Suprapubic skin (tissue), 4 donors: ENCODE data around the gene CEP112.

Experiments used
- CTCF ChIP-seq, 2 donors: fragments of 200-600 bp in 1 of 2; fragments of 450-650 bp in 1 of 2; sonication (generic) in 1 of 2; IDR thresholded peaks; one replicate each; pipeline ENCODE4 v1.5.1; 2016 to 2019; ENCODE audit warnings: antibody characterized with exemption in 2 of 2, mild to moderate bottlenecking in 1 of 2, moderate library complexity in 1 of 2
- EP300 ChIP-seq: sonication (generic); formaldehyde crosslinking; IDR thresholded peaks from one replicate; pipeline ENCODE4 v1.6.1; 2017; ENCODE audit warnings: antibody characterized with exemption
- POLR2A ChIP-seq, 2 donors: fragments of 450-650 bp; IDR thresholded peaks; one replicate each; pipeline ENCODE4 v1.6.1; 2017; ENCODE audit warnings: antibody characterized with exemption in 2 of 2, mild to moderate bottlenecking in 2 of 2, moderate library complexity in 2 of 2
- POLR2AphosphoS5 ChIP-seq, 3 donors: sonication (generic); formaldehyde crosslinking; IDR thresholded peaks; one replicate each; pipeline ENCODE4 v1.6.1; 2017; ENCODE audit warnings: antibody characterized with exemption in 3 of 3

- TF ChIP-seq CTCF (IDR thresholded peaks at IDR 0.05) (no peak), POLR2A (IDR thresholded peaks at IDR 0.05) (no peak), POLR2AphosphoS5 (IDR thresholded peaks at IDR 0.05) (no peak), EP300 (no peak)
Measured at GRCh38 chr17:66222798-66223350, 30.9 kb upstream of the CEP112 start.
